ENCODE data around the gene IDUA. TPM values are rescaled to one million over a fixed set of nuclear protein-coding genes. Genes with fewer than 3 reads are reported as not detected.
"Not testable (repeated sequence)": the region's sequence is repeated elsewhere in the genome, so short reads cannot be mapped to it uniquely, and the experiment has no call there.

Gene IDUA
- total RNA-seq, 2 donors from 2014 or later, result 22.4 to 25.6 TPM

DNA sequence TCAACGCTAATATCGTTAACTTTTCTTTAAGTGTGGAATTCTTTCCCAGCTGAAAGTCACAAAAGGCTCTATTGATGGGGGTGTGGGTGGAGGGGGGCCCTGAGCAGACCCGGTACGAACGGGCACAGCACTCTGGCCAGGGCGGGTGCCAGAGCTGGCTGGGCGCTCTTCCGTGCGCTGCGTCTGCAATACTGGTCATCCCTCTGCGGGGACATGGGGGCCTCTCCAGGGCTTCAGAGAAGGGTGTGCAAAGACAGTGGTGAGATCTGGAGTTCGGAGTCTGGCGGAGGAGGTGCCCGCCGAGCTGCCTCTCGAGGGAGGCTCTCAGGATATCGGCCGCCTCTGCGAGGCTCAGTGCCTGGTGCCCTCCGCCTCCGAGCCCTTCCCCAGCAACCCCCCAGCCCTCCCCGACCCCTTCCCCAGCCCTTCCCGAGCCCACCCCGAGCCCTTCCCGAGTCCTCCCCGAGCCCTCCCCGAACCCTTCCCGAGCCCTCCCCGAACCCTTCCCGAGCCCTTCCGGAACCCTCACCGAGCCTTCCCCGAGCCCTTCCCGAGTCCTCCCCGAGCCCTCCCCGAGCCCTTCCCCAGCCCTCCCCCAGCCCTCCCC, 58.9 kb downstream of the IDUA start:
- peaks cover 61% of the 10 kb centered on the region for H3K27me3 Mint-ChIP-seq (ENCODE audit: insufficient read depth)
- TF ChIP-seq, protein P1, sequence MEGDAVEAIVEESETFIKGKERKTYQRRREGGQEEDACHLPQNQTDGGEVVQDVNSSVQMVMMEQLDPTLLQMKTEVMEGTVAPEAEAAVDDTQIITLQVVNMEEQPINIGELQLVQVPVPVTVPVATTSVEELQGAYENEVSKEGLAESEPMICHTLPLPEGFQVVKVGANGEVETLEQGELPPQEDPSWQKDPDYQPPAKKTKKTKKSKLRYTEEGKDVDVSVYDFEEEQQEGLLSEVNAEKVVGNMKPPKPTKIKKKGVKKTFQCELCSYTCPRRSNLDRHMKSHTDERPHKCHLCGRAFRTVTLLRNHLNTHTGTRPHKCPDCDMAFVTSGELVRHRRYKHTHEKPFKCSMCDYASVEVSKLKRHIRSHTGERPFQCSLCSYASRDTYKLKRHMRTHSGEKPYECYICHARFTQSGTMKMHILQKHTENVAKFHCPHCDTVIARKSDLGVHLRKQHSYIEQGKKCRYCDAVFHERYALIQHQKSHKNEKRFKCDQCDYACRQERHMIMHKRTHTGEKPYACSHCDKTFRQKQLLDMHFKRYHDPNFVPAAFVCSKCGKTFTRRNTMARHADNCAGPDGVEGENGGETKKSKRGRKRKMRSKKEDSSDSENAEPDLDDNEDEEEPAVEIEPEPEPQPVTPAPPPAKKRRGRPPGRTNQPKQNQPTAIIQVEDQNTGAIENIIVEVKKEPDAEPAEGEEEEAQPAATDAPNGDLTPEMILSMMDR (conservative IDR thresholded peaks at IDR 0.05), result no peak
- H3K27ac Mint-ChIP-seq, result no peak overlapping the region
- WGBS, 2 experiments (ENCODE audit: insufficient coverage in 1 of 2, insufficient read length in 1 of 2), result 92 to 94% methylated on average over 6 to 31 of the region's 36 CpGs
- Histone ChIP-seq H3K27me3 (ENCODE audit: control insufficient read depth, insufficient read depth, low read length, poor library complexity, severe bottlenecking) (peaks cover 73% of the 10 kb centered on the region), H3K9me3 (ENCODE audit: control insufficient read depth, low read length) (no peaks in the 10 kb centered on the region), H3K9ac (ENCODE audit: extremely low read depth, low read length, poor library complexity, severe bottlenecking) (no peak overlapping the region), H3K36me3 (ENCODE audit: control insufficient read depth, insufficient read depth, low read length) (no peaks in the 10 kb centered on the region), H3K4me1 (ENCODE audit: control insufficient read depth, insufficient read depth, low read length) (no peaks in the 10 kb centered on the region), H3K27ac (ENCODE audit: low read depth, low read length) (no peak overlapping the region), H3K4me3 (ENCODE audit: low read length) (no peak overlapping the region)
- H3K4me1 Mint-ChIP-seq, result no peaks in the 10 kb centered on the region
- H3K4me3 Mint-ChIP-seq, result no peak overlapping the region
- peak; percentile 34 for DNase-seq
- peaks cover 2% of the 10 kb centered on the region for H3K9me3 Mint-ChIP-seq
- H3K36me3 Mint-ChIP-seq (ENCODE audit: low read depth), result no peaks in the 10 kb centered on the region

DNA sequence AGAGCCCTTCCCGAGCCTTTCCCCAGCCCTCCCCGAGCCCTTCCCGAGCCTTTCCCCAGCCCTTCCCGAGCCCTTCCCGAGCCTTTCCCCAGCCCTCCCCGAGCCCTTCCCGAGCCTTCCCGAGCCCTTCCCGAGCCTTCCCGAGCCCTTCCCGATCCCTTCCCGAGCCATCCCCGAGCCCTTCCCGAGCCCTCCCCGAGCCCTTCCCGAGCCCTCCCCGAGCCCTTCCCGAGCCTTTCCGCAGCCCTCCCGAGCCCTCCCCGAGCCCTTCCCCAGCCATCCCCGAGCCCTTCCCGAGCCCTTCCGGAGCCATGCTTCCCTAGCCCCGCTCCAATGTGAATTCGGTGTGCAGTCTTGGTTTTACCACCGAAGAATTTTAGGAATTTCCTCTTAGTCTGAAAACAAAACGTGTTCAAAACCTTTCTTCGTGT, 59.8 kb downstream of the IDUA start:
- not testable (repeated sequence) for H3K9ac ChIP-seq (ENCODE audit: extremely low read depth, low read length, poor library complexity, severe bottlenecking); H3K9me3 Mint-ChIP-seq; H3K4me1 ChIP-seq (ENCODE audit: control insufficient read depth, insufficient read depth, low read length); H3K4me3 ChIP-seq (ENCODE audit: low read length); H3K36me3 Mint-ChIP-seq (ENCODE audit: low read depth); H3K4me1 Mint-ChIP-seq; H3K4me3 Mint-ChIP-seq; H3K36me3 ChIP-seq (ENCODE audit: control insufficient read depth, insufficient read depth, low read length); H3K27ac ChIP-seq (ENCODE audit: low read depth, low read length); H3K27ac Mint-ChIP-seq; H3K9me3 ChIP-seq (ENCODE audit: control insufficient read depth, low read length)
- DNase-seq, result peak; percentile 88
- peaks cover 82% of the 10 kb centered on the region for H3K27me3 ChIP-seq (ENCODE audit: control insufficient read depth, insufficient read depth, low read length, poor library complexity, severe bottlenecking)
- WGBS, 2 experiments (ENCODE audit: insufficient coverage in 1 of 2, insufficient read length in 1 of 2), result 13 to 30% methylated on average over 27 to 29 of the region's 29 CpGs
- peaks cover 70% of the 10 kb centered on the region for H3K27me3 Mint-ChIP-seq (ENCODE audit: insufficient read depth)

DNA sequence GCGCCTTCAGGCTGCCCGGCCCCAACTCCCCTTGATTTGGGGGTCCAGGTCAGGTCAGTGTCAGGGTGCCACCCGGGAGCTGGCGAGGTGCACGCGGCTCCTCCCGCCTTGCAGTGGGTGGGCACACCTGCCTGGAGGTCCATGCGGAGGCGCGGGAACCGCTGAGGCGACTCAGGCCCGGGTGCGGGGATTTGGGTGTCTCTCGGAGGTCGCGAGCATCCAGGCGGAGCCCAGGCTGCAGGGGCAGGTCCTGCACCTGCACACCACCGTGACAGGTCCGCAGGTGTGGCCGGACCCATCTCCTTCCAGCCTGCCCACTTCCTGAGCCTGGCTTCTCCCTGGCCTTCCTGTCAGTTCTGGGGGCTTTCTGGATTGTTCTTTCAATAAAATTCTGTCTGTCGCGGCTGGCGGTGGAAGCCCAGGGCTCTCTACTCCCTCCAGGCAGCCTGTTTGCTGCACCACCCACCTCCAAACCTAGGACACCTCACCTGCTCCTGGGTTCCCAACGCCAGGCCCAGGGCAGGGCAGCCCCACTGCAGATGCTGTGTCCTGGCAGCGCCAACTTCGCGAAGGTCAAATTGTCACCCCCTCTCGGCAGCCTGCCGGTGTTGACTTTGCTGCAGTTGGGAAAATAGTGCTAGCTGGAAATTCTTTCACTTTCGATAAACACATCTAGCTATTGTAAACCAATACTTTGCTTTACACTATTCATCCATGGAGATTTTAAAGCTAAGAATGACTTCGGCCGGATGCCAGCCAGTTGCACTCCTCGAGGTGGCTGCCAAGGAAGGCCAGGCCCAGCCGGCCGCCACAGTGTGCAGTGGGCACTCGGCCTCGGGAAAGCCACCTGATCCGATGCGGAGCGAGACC, 60.5 kb downstream of the IDUA start:
- Histone ChIP-seq H3K27ac (ENCODE audit: low read depth, low read length) (no peak overlapping the region), H3K4me1 (ENCODE audit: control insufficient read depth, insufficient read depth, low read length) (no peaks in the 10 kb centered on the region), H3K4me3 (ENCODE audit: low read length) (no peak overlapping the region), H3K9me3 (ENCODE audit: control insufficient read depth, low read length) (no peaks in the 10 kb centered on the region), H3K36me3 (ENCODE audit: control insufficient read depth, insufficient read depth, low read length) (no peaks in the 10 kb centered on the region), H3K27me3 (ENCODE audit: control insufficient read depth, insufficient read depth, low read length, poor library complexity, severe bottlenecking) (peaks cover 89% of the 10 kb centered on the region), H3K9ac (ENCODE audit: extremely low read depth, low read length, poor library complexity, severe bottlenecking) (no peak overlapping the region)
- Mint-ChIP-seq H3K27me3 (ENCODE audit: insufficient read depth) (peaks cover 78% of the 10 kb centered on the region), H3K27ac (no peak overlapping the region), H3K4me1 (no peaks in the 10 kb centered on the region), H3K36me3 (ENCODE audit: low read depth) (no peaks in the 10 kb centered on the region), H3K4me3 (no peak overlapping the region), H3K9me3 (peaks cover 3% of the 10 kb centered on the region)
- 88 to 89% methylated on average over 37 to 41 of the region's 41 CpGs for WGBS, 2 experiments (ENCODE audit: insufficient coverage in 1 of 2, insufficient read length in 1 of 2)
- peak; percentile 61 for DNase-seq
- TF ChIP-seq, protein P1 (conservative IDR thresholded peaks at IDR 0.05), result no peak
